Esophagus squamous epithelium (tissue), 5 donors: Measurements from ENCODE around the gene PXN. TPM values are rescaled to one million over a fixed set of nuclear protein-coding genes. Genes with fewer than 3 reads are reported as not detected.

Experiments
- DNase-seq: peaks from one replicate; lab custom pipeline; 2025; lab: John Stamatoyannopoulos, UW
- H3K27ac ChIP-seq, 4 donors: fragments of 200-600 bp; sonication (generic); one replicate each; pipeline ENCODE4 v1.5.1; 2016 to 2019; ENCODE audit warnings: mild to moderate bottlenecking in 1 of 4
- H3K27me3 ChIP-seq, 4 donors: fragments of 200-600 bp; sonication (generic); 1 replicate in 3 of 4; 2 replicates in 1 of 4; pipeline versions ENCODE4 v1.5.1 to v1.6.0; 2017 to 2021; ENCODE audit warnings: antibody characterized with exemption in 1 of 4
- H3K36me3 ChIP-seq, 3 donors: fragments of 200-600 bp; sonication (generic); one replicate each; pipeline ENCODE4 v1.5.1; 2016 to 2019
- H3K4me1 ChIP-seq, 3 donors: fragments of 200-600 bp; sonication (generic); one replicate each; pipeline ENCODE4 v1.5.1; 2017 to 2019
- H3K4me3 ChIP-seq, 4 donors: fragments of 200-600 bp; sonication (generic); 1 replicate in 3 of 4; 2 replicates in 1 of 4; pipeline ENCODE4 v1.5.1; 2016 to 2019; ENCODE audit warnings: mild to moderate bottlenecking in 2 of 4, moderate library complexity in 1 of 4
- H3K9me3 ChIP-seq, 3 donors: fragments of 200-600 bp; sonication (generic); one replicate each; pipeline ENCODE4 v1.5.1; 2016 to 2019
- POLR2A ChIP-seq, 4 donors: fragments of 450-650 bp; IDR thresholded peaks; one replicate each; pipeline ENCODE4 v1.6.1; 2017; ENCODE audit warnings: antibody characterized with exemption in 4 of 4, mild to moderate bottlenecking in 4 of 4, moderate library complexity in 3 of 4
- WGBS, 2 donors: methylation state at CpG; one replicate each; pipeline ENCODE4 v1.1.5; 2018; 5-methylcytosine and 5-hydroxymethylcytosine counted together
- intact Hi-C: fragments of 100-400 bp; cut with DNase I; formaldehyde crosslinking; loops from one replicate; pipeline ENCODE4 v1.15.0; 2022
- total RNA-seq, 4 donors: library from RNA; depleted of rRNA; stranded (reverse); fragments of >200 nt; gene quantifications; one replicate each; pipeline ENCODE4 v1.1.0, GENCODE V29; 2016
- TF ChIP-seq, protein P1 (sequence below), 6 experiments: fragments of 450-650 bp in 4 of 6; fragments of 200-600 bp in 2 of 6; sonication (generic) in 2 of 6; IDR thresholded peaks; one replicate each; pipeline ENCODE4 v1.5.1; 2016 to 2019; ENCODE audit warnings: antibody characterized with exemption in 6 of 6, mild to moderate bottlenecking in 4 of 6, moderate library complexity in 4 of 6
- donor health status: DM: yes; HTN: yes; CAD: no.

Gene PXN
- total RNA-seq, 4 donors from 2014 or later: 18.2 to 44.4 (median 21.4) TPM

DNA sequence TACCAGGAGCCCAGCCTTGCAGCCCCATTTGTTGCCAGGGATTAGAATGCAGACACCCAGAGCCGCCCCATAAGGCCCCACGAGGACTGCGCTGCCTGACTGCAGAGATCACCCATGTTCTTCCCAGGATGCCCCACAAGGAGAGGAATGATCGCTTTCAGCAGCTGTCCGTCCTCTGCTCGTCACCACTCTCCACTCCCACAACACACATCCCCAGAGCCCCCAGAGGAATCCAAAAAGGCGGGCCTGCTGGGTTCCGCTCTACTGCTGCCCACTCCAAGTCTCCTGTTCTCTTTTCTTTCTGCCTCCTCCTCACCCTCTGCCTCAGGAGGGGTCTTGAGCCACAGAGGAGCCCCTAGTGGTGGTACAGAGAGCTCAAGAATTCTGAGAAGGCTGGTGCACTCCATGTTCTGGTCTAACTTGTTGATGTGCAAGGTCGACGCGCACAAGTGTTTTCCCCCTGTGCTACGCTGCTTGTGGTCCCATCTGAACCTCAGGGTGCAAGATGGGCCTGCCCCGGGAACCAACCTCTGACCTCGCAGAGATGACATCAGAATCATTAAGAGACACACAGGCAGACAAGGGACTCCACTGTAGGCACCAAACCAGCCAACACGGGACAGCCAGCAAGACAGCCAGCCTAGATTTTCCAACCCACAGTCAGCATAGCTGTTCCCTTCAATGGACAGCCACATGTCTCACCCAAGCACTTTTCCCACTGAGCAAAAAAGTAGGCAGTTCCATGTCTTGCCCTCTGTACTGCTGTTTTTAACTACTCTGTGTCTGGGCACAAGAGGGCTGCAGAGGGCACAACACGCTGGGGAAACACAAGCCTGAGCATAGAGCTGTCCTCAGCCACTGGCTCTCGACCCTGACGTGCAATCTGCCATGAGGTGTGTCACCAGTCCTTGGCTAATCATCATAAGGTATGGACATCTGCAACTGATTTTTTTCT lies 29.9 kb downstream of the PXN start:
- Histone ChIP-seq H3K27me3 (no peaks in the 10 kb centered on the region), H3K36me3 (no peaks in the 10 kb centered on the region), H3K27ac (peak overlapping the region; percentile 74 to 94 (median 84)), H3K9me3 (no peaks in the 10 kb centered on the region), H3K4me1 (peaks cover 81 to 100% (median 100%) of the 10 kb centered on the region in 3 donors), H3K4me3 (peak overlapping the region in 1 of 4 donors; percentile 30)
- WGBS, 2 donors: 65 to 85% methylated on average over 11 to 15 of the region's 18 CpGs
- DNase-seq: no peak
- intact Hi-C loops: no loop called here
- no peak for TF ChIP-seq POLR2A (IDR thresholded peaks at IDR 0.05)
- TF ChIP-seq, protein P1, sequence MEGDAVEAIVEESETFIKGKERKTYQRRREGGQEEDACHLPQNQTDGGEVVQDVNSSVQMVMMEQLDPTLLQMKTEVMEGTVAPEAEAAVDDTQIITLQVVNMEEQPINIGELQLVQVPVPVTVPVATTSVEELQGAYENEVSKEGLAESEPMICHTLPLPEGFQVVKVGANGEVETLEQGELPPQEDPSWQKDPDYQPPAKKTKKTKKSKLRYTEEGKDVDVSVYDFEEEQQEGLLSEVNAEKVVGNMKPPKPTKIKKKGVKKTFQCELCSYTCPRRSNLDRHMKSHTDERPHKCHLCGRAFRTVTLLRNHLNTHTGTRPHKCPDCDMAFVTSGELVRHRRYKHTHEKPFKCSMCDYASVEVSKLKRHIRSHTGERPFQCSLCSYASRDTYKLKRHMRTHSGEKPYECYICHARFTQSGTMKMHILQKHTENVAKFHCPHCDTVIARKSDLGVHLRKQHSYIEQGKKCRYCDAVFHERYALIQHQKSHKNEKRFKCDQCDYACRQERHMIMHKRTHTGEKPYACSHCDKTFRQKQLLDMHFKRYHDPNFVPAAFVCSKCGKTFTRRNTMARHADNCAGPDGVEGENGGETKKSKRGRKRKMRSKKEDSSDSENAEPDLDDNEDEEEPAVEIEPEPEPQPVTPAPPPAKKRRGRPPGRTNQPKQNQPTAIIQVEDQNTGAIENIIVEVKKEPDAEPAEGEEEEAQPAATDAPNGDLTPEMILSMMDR (IDR thresholded peaks at IDR 0.05): no peak

DNA sequence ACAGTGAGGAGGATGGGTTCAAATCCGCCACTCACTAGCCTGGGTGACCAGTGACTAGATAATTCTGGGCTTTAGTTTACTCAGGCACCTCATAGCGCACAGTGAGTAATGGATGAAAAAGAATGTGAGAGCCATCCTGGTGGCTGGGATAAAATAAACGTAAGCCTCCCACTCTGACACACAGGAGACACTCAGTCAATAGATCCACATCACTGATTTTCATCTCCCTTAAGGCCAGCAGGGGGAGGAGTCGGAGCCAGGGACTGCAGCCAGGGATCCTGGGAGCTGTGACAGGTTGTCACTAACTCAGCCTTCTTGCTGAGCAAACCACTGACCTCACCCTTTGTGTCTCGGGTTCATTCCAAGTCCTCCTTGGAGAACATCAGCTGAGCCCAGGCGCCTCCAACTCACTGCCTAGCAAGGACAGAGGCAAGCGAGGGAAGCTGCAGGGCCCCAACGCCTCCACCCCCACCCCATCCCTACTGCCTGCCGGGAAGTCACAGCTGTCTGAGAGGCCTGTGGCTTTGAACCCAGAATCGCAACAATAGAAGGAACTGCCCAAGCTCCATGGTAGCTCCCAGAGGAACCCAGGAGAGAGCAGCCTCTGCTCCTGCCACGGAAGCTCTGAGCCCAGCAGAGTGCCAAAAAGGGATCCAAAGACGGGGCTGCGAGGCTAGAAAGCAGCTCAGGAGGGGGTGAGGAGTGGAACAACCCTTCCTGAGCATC lies 30.7 kb downstream of the PXN start:
- H3K27me3 ChIP-seq: no peaks in the 10 kb centered on the region
- peak overlapping the region in 1 of 4 donors; percentile 30 for H3K4me3 ChIP-seq
- peaks cover 90 to 100% (median 100%) of the 10 kb centered on the region in 3 donors for H3K4me1 ChIP-seq
- H3K36me3 ChIP-seq: no peaks in the 10 kb centered on the region
- intact Hi-C loops: no loop called here
- no peaks in the 10 kb centered on the region for H3K9me3 ChIP-seq
- 31 to 71% methylated on average over 3 to 4 of the region's 13 CpGs for WGBS, 2 donors
- H3K27ac ChIP-seq: peak overlapping the region; percentile 74 to 94 (median 84)
- peak in 1 of 4 donors; percentile 31 for TF ChIP-seq POLR2A (IDR thresholded peaks at IDR 0.05)
- TF ChIP-seq, protein P1 (IDR thresholded peaks at IDR 0.05): peak in 5 of 6 experiments; percentile 34 to 62 (median 53)
- DNase-seq: no peak

DNA sequence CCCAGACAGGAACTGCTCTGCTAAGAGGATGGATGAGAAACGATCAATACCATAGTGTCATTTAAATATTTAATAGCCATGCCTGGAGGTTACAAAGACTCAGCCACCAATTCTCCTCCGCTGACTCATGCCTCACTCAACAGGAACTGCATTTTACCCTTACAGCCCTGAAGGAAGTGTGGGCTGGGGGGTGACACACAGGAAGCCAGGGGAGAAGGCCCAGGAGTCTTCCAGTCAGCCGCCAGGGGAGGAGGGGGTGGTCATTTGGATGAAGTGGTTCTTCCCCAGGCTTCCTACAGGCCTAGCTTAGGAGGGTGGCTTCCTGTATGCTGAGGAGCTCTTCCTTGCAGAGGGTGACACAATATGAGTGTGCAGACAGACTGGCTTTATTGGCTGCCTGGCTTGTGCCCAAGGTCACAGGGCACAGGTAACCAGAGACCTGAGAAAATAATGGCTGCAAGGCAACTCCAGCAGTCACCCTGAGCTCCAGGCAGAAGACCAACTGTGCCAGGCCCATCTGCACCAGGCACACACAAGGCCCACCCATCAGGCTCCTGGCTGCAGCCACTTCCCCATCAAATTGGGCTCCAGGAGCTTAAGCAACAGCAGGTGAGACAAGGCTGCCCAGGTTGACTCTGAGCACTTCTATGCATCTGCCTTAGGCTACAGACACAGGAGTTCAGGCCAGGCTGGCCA lies 34.1 kb downstream of the PXN start:
- intact Hi-C loops: no loop called here
- no peaks in the 10 kb centered on the region for H3K27me3 ChIP-seq
- TF ChIP-seq, protein P1 (IDR thresholded peaks at IDR 0.05): peak in 1 of 6 experiments; percentile 54
- no peak for TF ChIP-seq POLR2A (IDR thresholded peaks at IDR 0.05)
- peaks cover 0 to 5% (median 0%) of the 10 kb centered on the region in 3 donors for H3K36me3 ChIP-seq
- WGBS, 2 donors: 0 to 3% methylated on average over 2 to 3 of the region's 3 CpGs
- peaks cover 83 to 99% (median 89%) of the 10 kb centered on the region in 3 donors for H3K4me1 ChIP-seq
- DNase-seq: no peak
- H3K27ac ChIP-seq: peak overlapping the region; percentile 74 to 94 (median 84)
- H3K4me3 ChIP-seq: no peak overlapping the region
- H3K9me3 ChIP-seq: no peaks in the 10 kb centered on the region

DNA sequence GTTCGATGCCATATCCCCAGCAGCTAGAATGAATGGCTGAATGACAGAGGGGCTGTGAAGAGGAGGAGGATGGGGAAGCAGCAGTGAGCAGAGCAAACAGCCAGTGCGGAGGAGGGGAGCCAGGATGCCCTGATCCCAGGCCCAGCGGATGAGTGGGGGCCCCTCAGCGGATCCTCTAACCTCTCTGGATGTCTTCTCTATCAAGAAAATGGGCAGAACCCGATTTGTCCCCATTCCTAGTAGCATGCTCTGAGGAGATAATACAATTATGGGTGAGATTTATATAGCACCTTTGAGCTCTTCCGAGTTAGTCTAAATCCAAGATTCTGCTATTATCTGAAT lies 34.6 kb downstream of the PXN start:
- intact Hi-C loops: no loop called here
- H3K9me3 ChIP-seq: no peaks in the 10 kb centered on the region
- peak overlapping the region in 1 of 4 donors; percentile 25 for H3K4me3 ChIP-seq
- WGBS, 2 donors: 28 to 29% methylated on average over 5 of the region's 6 CpGs
- H3K4me1 ChIP-seq: peaks cover 83 to 99% (median 89%) of the 10 kb centered on the region in 3 donors
- peaks cover 0 to 10% (median 0%) of the 10 kb centered on the region in 3 donors for H3K36me3 ChIP-seq
- TF ChIP-seq POLR2A (IDR thresholded peaks at IDR 0.05): no peak
- TF ChIP-seq, protein P1 (IDR thresholded peaks at IDR 0.05): no peak
- DNase-seq: no peak
- H3K27ac ChIP-seq: peak overlapping the region; percentile 74 to 94 (median 84)
- H3K27me3 ChIP-seq: no peaks in the 10 kb centered on the region
